Skeletal muscle cell (primary cell): ENCODE results near the gene NLGN1.

Experiments used
- DNase-seq: peaks from one replicate; pipeline ENCODE4 v3.0.0-alpha.2; 2010; ENCODE audit warnings: low read depth
- H3K4me3 ChIP-seq: 2 replicates; pipeline ENCODE4 v1.5.1; 2011; ENCODE audit warnings: low read depth, mild to moderate bottlenecking, control low read depth, low read length, moderate library complexity

The NLGN1 gene

DNA sequence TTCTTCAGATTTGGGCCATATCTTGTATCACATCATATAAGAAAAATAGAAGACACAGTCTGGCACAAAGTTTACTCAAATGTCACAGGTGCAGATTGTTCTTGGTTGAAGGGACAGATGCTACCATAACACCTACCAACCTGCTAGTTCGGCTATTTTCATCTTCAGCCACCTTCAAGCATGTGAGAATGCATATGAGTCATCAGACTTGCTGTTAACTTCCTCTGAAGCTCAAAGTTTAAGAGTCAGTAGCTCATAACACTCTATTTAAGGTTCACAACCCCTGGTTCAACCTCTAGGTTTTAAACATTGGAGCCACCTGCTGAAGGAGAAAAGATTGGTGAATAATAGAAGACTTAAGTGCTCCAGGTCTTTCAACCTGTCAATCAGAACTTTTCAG lies 522.8 kb downstream of the NLGN1 start:
- no peak for DNase-seq

DNA sequence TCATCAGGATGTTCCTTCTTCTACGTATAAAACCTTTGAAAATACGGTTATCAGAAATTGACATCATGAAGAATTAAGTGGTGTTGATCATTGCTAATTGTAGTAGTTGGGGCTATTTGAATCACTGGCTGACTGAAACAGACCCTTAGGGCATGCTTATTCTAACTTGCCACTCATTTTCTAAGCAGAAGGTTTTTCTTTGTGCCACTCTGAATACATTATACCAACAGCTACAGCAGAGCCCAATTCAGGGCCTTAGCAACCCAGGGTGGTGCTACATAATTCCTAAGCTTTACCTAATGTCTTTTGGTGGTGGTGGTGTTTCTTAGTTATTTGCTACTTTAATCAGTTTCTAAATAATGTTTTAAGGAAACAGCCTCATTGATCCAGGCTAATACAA lies 524.2 kb downstream of the NLGN1 start:
- no peak for DNase-seq
- H3K4me3 ChIP-seq, result no peak overlapping the region

More for the DNA sequence above, 522.8 kb downstream of the NLGN1 start:
- H3K4me3 ChIP-seq, result no peak overlapping the region

- no peak for DNase-seq
These were observed 525.7 kb downstream of the NLGN1 start for GRCh38 chr3:173923204-173923603.

DNA sequence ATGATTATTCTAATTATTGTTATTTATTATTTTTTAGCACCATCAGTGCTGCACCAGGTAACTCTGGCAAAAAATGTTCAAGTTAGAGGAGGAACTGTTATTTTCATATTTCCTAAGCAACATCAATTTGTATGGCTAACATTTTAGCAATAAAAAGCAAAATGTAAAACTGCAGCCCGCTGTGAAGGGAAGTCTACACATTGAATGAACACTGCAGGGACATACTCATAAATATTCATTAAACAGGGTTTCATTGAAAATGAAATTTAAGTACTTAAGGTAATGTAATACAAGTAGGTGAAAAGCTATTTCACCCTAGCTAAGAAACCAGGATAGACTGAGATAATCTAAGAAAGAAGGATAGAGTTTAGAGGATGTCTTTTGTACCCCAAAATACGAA lies 532.7 kb downstream of the NLGN1 start:
- DNase-seq, result no peak
- no peak overlapping the region for H3K4me3 ChIP-seq

More at GRCh38 chr3:173923204-173923603, 525.7 kb downstream of the NLGN1 start:
- H3K4me3 ChIP-seq, result no peak overlapping the region

- no peak overlapping the region for H3K4me3 ChIP-seq
- DNase-seq, result peak; percentile 41
These were observed 535.1 kb downstream of the NLGN1 start for GRCh38 chr3:173932624-173933023.

DNA sequence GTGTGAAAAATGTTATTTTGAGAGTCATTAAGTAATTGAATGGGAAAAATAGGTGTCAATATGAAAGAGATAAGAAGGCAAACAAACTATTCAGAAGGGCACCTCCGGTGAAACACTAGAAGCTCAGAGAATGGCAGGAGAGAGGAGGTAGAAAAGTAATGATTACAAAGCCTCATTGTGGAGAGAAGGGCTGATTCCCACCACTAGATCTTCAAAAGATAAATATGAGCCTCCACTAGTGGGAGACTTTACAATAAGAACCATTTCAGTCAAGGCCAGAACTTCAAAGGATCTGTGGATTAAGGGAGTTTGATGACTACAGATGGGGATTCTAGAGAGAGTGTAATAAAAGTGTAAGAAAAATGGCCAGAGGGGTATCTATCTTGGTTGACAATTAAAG lies 535.6 kb downstream of the NLGN1 start:
- H3K4me3 ChIP-seq, result no peak overlapping the region
- DNase-seq, result no peak

- H3K4me3 ChIP-seq, result no peak overlapping the region
- DNase-seq, result no peak
These were observed 538.8 kb downstream of the NLGN1 start for GRCh38 chr3:173936316-173936715.

- no peak overlapping the region for H3K4me3 ChIP-seq
- DNase-seq, result no peak
These were observed 540.6 kb downstream of the NLGN1 start for GRCh38 chr3:173938159-173938558.

DNA sequence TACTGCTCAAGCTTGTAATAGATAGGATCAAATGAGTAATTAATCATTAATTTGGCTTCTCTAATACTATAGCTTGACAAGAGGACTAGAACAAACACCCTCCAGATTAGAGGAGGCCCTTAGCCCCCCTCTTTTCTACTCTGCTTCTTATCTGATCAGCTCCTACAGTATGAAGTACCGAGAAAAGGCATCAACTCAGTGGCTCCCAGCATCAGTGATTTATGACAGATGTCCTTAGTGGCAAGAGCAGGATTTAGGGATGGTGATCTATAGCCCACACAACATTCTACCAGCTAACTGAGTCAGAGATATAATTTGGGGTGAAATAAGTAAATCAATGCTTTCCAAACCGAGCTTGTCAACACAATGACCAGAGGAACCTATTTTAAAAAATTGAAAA lies 541.1 kb downstream of the NLGN1 start:
- DNase-seq, result no peak
- H3K4me3 ChIP-seq, result no peak overlapping the region

DNA sequence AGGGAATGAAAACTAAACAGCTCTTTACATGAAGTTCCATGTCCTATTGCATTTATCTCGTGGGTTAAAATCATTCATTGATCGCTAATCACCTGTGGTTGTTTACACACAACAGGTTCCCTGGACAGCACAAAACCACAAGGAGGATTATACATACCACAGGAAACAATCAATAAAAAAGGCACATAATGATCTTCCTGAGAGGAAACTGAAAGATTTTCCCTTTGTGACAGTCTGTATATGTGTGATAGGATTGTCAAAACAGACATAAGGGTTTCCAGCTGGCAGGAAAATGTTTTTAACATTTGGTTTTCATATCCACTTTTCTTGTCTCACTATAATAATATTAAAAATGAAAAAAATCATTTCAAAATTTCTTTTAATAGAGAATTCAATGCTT lies 541.8 kb downstream of the NLGN1 start:
- no peak overlapping the region for H3K4me3 ChIP-seq
- DNase-seq, result no peak

- no peak overlapping the region for H3K4me3 ChIP-seq
- no peak for DNase-seq
These were observed 545.7 kb downstream of the NLGN1 start for GRCh38 chr3:173943264-173943663.

DNA sequence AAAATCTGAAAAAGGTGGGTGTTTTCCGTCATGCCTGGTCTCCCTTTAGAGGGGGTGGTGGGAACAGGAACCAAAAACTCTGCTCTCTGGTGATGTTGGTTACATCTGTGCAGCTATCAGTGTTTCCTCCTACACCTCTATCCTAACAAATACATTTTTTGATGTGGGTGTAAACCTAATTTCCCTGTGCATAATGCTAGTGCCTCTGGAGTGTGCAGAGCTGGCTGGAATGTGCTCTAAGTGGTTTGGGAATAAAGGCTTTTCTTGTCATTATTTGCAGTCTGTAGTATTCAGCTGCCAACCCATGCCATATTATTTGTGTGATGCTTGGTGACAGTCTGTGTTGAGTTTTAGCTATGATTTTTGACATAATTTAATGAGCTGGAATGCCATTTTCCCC lies 547.6 kb downstream of the NLGN1 start:
- no peak for DNase-seq

DNA sequence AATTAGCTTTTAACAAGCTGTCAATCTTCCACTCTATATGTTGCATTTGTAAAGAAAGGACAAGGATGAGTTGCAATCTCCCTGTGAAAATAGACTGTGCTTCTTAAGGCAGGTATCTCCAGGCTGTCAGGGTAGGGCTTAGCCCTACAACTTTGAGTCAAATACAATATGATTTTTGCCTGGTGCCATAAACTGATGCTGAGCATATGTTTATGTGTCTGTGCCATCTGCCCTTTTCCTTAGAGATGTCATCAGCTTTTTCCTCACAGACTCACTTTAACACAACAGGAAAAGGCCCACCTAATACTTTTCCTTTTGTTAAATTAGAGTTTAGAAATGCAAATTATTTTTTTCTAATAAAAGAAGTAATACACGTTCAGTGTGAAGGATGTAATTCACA lies 548.3 kb downstream of the NLGN1 start:
- DNase-seq, result no peak

More for the DNA sequence above, 547.6 kb downstream of the NLGN1 start:
- no peak overlapping the region for H3K4me3 ChIP-seq

GRCh38 chr3:173954647-173955046 lies 557.1 kb downstream of the NLGN1 start:
- no peak overlapping the region for H3K4me3 ChIP-seq
- no peak for DNase-seq

More for the DNA sequence above, 548.3 kb downstream of the NLGN1 start:
- H3K4me3 ChIP-seq, result no peak overlapping the region

DNA sequence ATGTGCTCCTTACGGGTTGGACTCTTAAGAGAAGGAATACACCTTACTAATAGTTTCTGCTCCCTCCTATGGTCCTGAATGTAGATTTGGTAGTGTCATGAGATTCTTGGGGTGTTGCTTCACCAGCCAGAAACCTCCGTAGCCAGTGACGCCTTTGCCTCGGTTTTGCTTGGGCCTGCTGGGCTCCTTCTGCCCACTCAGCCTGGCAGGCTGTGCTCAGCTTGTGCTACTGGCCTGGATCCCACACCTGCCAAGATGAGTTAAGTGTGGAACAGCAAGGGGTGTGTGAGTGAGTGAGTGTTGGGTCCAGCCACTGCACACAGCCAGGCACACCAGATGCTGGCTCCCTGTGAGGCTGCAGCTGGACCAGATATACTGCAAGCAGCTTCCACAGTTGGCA lies 560.1 kb downstream of the NLGN1 start:
- H3K4me3 ChIP-seq, result no peak overlapping the region
- DNase-seq, result no peak

DNA sequence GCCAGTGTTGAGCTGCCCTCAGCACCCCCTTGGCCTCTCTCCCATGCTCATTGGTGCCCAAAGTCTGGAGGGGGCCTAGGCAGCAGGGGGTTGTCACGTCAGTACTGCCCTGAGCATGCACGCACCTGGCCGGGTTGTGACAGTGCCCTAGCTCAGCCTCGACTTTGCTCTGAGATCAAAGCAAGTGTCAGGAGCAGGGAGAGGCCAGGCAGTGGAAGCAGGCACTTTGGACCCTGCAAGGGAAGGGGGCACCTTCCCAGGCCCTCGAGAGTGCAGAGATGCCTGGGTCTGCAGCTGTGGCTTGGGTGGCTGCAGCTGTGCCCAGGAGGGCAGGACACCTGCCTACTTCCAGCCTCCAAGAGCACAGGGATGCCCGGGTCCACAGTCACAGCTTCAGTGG lies 561.3 kb downstream of the NLGN1 start:
- no peak overlapping the region for H3K4me3 ChIP-seq
- DNase-seq, result no peak

DNA sequence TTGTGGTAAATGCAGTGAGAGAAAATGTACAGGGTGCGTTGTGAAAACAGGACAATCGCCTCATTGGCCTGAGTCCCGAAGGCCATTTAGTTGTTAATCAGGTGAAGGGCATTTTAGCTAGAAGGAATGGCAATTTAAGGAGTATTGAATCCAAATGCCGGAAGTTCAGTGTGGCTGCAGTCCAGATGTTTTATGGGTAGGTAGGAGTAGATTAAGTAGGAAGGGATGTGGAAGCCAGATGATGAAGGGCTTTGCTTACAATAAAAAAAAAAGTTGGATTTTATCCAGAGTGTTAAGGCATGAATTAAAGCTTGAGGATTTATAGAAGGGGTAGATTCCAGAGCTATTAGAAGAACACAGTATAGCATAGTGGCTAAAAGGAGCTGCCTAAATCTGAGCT lies 572.7 kb downstream of the NLGN1 start:
- DNase-seq, result no peak
- no peak overlapping the region for H3K4me3 ChIP-seq

DNA sequence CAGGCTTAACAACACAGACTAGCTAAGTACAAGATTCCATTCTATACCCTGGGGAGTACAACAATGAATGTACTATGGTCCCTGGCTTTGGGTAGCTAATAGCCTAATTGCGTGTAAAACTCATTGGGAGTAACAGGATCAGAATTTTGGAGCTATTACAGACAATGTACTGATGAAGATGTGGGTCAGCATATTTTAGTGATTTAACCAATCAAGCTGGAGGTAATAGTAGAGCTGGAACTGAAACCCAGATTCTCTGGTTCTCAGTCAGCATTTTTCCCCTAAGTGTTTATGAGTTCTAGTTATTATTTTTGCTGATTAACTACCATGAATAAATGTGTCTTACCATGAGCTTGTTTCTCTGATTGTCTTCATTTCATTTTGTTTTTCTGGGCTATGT lies 578.7 kb downstream of the NLGN1 start:
- no peak for DNase-seq

DNA sequence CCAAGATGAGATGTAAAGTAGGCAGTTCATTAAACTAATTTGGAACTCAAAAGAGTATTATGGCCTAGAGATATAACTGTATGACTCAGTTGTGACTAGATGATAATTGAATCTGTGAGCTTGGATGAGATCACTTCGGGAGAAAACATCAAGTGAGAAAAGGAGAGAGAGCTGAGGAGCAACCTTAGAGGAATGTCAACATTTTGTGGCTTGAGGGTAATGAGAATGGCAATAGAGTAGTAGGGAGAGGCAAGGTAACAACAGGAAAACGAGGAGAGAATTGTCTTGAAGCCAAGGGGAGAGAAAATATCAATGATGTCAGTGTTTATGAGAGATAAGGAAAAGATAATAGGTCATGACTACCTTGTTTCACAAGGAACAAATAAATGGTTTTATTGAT lies 580.2 kb downstream of the NLGN1 start:
- H3K4me3 ChIP-seq, result no peak overlapping the region
- DNase-seq, result peak; percentile 25

More for the DNA sequence above, 578.7 kb downstream of the NLGN1 start:
- no peak overlapping the region for H3K4me3 ChIP-seq

- no peak overlapping the region for H3K4me3 ChIP-seq
- DNase-seq, result peak; percentile 22
These were observed 585.8 kb downstream of the NLGN1 start for GRCh38 chr3:173983343-173983742.

- DNase-seq, result no peak
- H3K4me3 ChIP-seq, result no peak overlapping the region
These were observed 589.4 kb downstream of the NLGN1 start for GRCh38 chr3:173986861-173987410.

DNA sequence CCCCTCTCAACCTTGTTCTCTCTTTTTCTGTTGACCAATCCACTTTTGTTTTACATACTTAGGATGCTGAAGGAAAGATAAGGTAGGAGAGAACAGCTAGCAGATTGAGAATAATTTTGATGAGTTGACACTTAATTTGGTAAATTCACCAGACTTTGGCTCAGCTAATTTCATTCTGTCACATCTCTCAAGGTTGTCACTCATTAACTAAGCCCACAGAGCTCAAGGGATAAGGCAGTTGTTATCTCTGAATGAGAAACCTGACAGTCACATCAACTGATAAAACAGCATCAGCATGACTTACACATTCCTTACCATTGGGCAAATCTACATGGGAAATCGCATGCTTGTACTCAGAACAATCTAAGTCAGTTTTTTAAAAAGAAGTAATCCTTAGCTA lies 591.4 kb downstream of the NLGN1 start:
- no peak for DNase-seq
- no peak overlapping the region for H3K4me3 ChIP-seq
